Testis (tissue), 3 donors: ENCODE results near the gene ADORA1. TPM values are rescaled to one million over a fixed set of nuclear protein-coding genes. Genes with fewer than 3 reads are reported as not detected.
A peak's percentile ranks its signal among the peaks of the same experiment; 100 is the strongest.

Source experiments
- DNase-seq: peaks from one replicate; pipeline ENCODE4 v3.0.0-alpha.2; 2019
- H3K27ac ChIP-seq, 2 donors: fragments of 200-600 bp; sonication (generic); one replicate each; pipeline ENCODE4 v1.5.1; 2019
- H3K27me3 ChIP-seq: fragments of 200-600 bp; sonication (generic); one replicate; pipeline ENCODE4 v1.5.1; 2019
- H3K36me3 ChIP-seq: fragments of 200-600 bp; sonication (generic); one replicate; pipeline ENCODE4 v1.5.1; 2017; ENCODE audit warnings: low read depth; ENCODE audit errors: missing control alignments
- H3K4me1 ChIP-seq: fragments of 200-600 bp; sonication (generic); one replicate; pipeline ENCODE4 v1.5.1; 2019
- H3K4me3 ChIP-seq, 2 donors: fragments of 200-600 bp; sonication (generic); one replicate each; pipeline ENCODE4 v1.5.1; 2017 to 2019
- H3K9me3 ChIP-seq: fragments of 200-600 bp; sonication (generic); one replicate; pipeline ENCODE4 v1.5.1; 2017
- CTCF ChIP-seq, 3 experiments: fragments of 450-650 bp in 2 of 3; fragments of 200-600 bp in 1 of 3; sonication (generic) in 1 of 3; IDR thresholded peaks; one replicate each; pipeline ENCODE4 v1.5.1; 2016 to 2019; ENCODE audit warnings: antibody characterized with exemption in 3 of 3, mild to moderate bottlenecking in 2 of 3, moderate library complexity in 1 of 3
- POLR2A ChIP-seq: fragments of 450-650 bp; IDR thresholded peaks from one replicate; pipeline ENCODE4 v1.6.1; 2017; ENCODE audit warnings: antibody characterized with exemption, mild to moderate bottlenecking, moderate library complexity
- WGBS, 2 donors: methylation state at CpG; one replicate each; pipeline ENCODE4 v1.1.5; 2018; 5-methylcytosine and 5-hydroxymethylcytosine counted together
- intact Hi-C: fragments of 100-400 bp; cut with DNase I; formaldehyde crosslinking; loops from one replicate; pipeline ENCODE4 v1.15.1; 2023; ENCODE audit warnings: low total_unique reads
- polyA plus RNA-seq: library from polyadenylated mRNA; stranded (reverse); fragments of 350-450 nt; fragmentation: Illumina TruSeq; extraction: RNeasy Lipid Tissue Mini Kit (QIAGEN cat#74804); gene quantifications from one replicate; pipeline ENCODE4 v1.2.3, GENCODE V29; 2014; ENCODE audit warnings: low read depth, low replicate concordance; ENCODE audit not compliant: insufficient read depth
- total RNA-seq, 2 donors: library from RNA; depleted of rRNA; stranded (reverse); fragments of >200 nt; gene quantifications; one replicate each; pipeline ENCODE4 v1.2.3, GENCODE V29; 2016

Gene ADORA1
- total and polyA plus RNA-seq, 3 donors from 2014 or later: 43.2 to 68.6 (median 61.9) TPM

- TF ChIP-seq POLR2A (no peak), CTCF (IDR thresholded peaks at IDR 0.05) (no peak)
- intact Hi-C loops: no loop called here
- 93 to 95% methylated on average over 19 to 28 of the region's 28 CpGs for WGBS, 2 donors
- Histone ChIP-seq H3K36me3 (no peaks in the 10 kb centered on the region), H3K4me1 (peaks cover 5% of the 10 kb centered on the region), H3K9me3 (no peaks in the 10 kb centered on the region), H3K27me3 (no peaks in the 10 kb centered on the region), H3K27ac (no peak overlapping the region), H3K4me3 (no peak overlapping the region)
- no peak for DNase-seq
Measured at GRCh38 chr1:203165101-203165799, 37.7 kb downstream of the ADORA1 start.

- WGBS, 2 donors: 98 to 99% methylated on average over 7 to 8 of the region's 8 CpGs
- Histone ChIP-seq H3K4me3 (no peak overlapping the region), H3K27ac (no peak overlapping the region), H3K27me3 (no peaks in the 10 kb centered on the region), H3K4me1 (peaks cover 5% of the 10 kb centered on the region), H3K9me3 (no peaks in the 10 kb centered on the region), H3K36me3 (no peaks in the 10 kb centered on the region)
- no peak for DNase-seq
- no peak for TF ChIP-seq POLR2A
- TF ChIP-seq CTCF (IDR thresholded peaks at IDR 0.05): no peak
- intact Hi-C loops: no loop called here
Measured at GRCh38 chr1:203165800-203166161, 38.3 kb downstream of the ADORA1 start.

- Histone ChIP-seq H3K4me3 (no peak overlapping the region), H3K36me3 (no peaks in the 10 kb centered on the region), H3K27ac (no peak overlapping the region), H3K27me3 (no peaks in the 10 kb centered on the region), H3K9me3 (no peaks in the 10 kb centered on the region), H3K4me1 (peaks cover 5% of the 10 kb centered on the region)
- intact Hi-C loops: no loop called here
- DNase-seq: peak; percentile 73
- 62 to 71% methylated on average over 2 to 14 of the region's 14 CpGs for WGBS, 2 donors
- TF ChIP-seq POLR2A (no peak), CTCF (IDR thresholded peaks at IDR 0.05) (peak in 1 of 3 experiments; percentile 12)
Measured at GRCh38 chr1:203166192-203166940, 38.8 kb downstream of the ADORA1 start.

GRCh38 chr1:203167026-203167912, 39.7 kb downstream of the ADORA1 start:
- H3K36me3 ChIP-seq: no peaks in the 10 kb centered on the region
- peaks cover 5% of the 10 kb centered on the region for H3K4me1 ChIP-seq
- H3K27ac ChIP-seq: no peak overlapping the region
- WGBS, 2 donors: 85 to 90% methylated on average over 15 to 23 of the region's 23 CpGs
- no peak overlapping the region for H3K4me3 ChIP-seq
- intact Hi-C loops: no loop called here
- no peaks in the 10 kb centered on the region for H3K27me3 ChIP-seq
- DNase-seq: no peak
- TF ChIP-seq CTCF (IDR thresholded peaks at IDR 0.05) (no peak), POLR2A (no peak)
- no peaks in the 10 kb centered on the region for H3K9me3 ChIP-seq
